Spleen (tissue), 7 donors: ENCODE results near the gene HIPK2.

ENCODE experiments used
- POLR2AphosphoS5 ChIP-seq, 3 donors: sonication (generic); formaldehyde crosslinking; IDR thresholded peaks; one replicate each; pipeline ENCODE4 v1.5.1; 2017; ENCODE audit warnings: antibody characterized with exemption in 3 of 3
- TF ChIP-seq, protein P1 (sequence below), 11 experiments: fragments of 200-600 bp in 7 of 11; fragments of 450-650 bp in 4 of 11; sonication (generic) in 4 of 11; IDR thresholded peaks in 8 of 11; conservative IDR thresholded peaks in 3 of 11; 1 replicate in 7 of 11; 2 replicates in 4 of 11; pipeline versions ENCODE4 v1.4.0 to v1.8.0; 2016 to 2021; ENCODE audit warnings: antibody characterized with exemption in 11 of 11, inconsistent platforms in 4 of 11, mild to moderate bottlenecking in 1 of 11
- donor health status: DM: no; HTN: no; CAD: no; lungs with moderate emphysema.
- donor health status: DM: no; HTN: no; CAD: no.
- donor health status: DM: no; HTN: no; CAD: no.

DNA sequence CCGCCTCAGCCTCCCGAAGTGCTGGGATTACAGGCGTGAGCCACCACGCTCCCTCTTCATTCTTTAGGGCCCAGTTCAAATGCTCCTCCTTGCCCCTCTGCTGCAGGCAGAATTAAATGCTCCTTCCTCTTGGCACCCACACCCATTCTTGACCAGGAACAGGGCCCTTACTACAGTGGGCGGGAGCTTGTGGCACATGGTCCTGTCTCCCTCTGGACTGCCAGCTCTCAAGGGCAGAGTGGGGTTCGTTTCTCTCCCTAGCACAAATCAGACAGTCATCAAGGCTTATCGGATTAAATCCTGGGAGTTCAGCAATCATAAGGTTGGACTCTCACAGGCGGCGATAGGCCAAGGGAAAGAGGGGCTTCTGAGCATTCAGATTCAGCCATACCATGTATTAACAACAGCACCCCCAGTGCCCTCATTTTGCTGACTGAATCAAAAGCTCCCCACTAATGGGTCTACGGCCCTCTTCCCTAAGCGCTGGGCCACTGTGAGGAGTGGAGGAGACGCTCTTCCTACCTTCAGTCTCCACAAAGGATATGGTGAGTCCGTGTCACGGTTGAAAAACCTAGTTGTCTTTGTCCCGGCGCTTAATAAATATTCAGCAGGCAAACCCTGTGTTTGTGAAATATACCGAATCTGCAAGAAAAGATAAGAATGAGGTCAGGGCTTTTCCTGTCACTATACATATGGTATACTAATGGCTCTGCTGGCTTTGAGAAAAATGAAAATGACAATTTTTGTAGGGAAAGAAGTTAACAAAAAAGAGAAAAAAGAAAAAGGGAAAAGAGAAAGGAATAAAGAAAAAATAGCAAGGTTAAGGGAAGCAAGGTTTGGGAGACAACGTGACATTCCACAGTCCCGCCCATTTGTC lies 146.9 kb downstream of the HIPK2 start:
- TF ChIP-seq, protein P1, sequence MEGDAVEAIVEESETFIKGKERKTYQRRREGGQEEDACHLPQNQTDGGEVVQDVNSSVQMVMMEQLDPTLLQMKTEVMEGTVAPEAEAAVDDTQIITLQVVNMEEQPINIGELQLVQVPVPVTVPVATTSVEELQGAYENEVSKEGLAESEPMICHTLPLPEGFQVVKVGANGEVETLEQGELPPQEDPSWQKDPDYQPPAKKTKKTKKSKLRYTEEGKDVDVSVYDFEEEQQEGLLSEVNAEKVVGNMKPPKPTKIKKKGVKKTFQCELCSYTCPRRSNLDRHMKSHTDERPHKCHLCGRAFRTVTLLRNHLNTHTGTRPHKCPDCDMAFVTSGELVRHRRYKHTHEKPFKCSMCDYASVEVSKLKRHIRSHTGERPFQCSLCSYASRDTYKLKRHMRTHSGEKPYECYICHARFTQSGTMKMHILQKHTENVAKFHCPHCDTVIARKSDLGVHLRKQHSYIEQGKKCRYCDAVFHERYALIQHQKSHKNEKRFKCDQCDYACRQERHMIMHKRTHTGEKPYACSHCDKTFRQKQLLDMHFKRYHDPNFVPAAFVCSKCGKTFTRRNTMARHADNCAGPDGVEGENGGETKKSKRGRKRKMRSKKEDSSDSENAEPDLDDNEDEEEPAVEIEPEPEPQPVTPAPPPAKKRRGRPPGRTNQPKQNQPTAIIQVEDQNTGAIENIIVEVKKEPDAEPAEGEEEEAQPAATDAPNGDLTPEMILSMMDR (IDR thresholded peaks at IDR 0.05 in 8 of 11, conservative IDR thresholded peaks at IDR 0.05 in 3 of 11) = no peak
- no peak for TF ChIP-seq POLR2AphosphoS5 (IDR thresholded peaks at IDR 0.05)
